HepG2 (cell line): ENCODE results near the gene FXR2. TPM values are rescaled to one million over a fixed set of nuclear protein-coding genes. Genes with fewer than 3 reads are reported as not detected.
A peak's percentile ranks its signal among the peaks of the same experiment; 100 is the strongest.

Experiments used
- BRCA1 ChIP-seq: sonication (generic); formaldehyde crosslinking; IDR thresholded peaks from 2 replicates; pipeline ENCODE4 v1.4.0; 2020; ENCODE audit warnings: missing genetic modification reagents
- DNMT3B ChIP-seq: conservative IDR thresholded peaks from 2 replicates; pipeline ENCODE4 v1.6.1; 2016; ENCODE audit warnings: missing biosample characterization, control low read depth
- ELF1 ChIP-seq: sonication (generic); formaldehyde crosslinking; IDR thresholded peaks from 2 replicates; pipeline ENCODE4 v1.4.0; 2020; ENCODE audit warnings: missing genetic modification reagents
- HIVEP1 ChIP-seq: sonication (generic); formaldehyde crosslinking; IDR thresholded peaks from 2 replicates; pipeline ENCODE4 v1.4.0; 2020; ENCODE audit warnings: mild to moderate bottlenecking, missing genetic modification reagents
- MEIS2 ChIP-seq: sonication (generic); formaldehyde crosslinking; IDR thresholded peaks from 2 replicates; pipeline ENCODE4 v1.9.0; 2021; ENCODE audit warnings: mild to moderate bottlenecking, missing genetic modification reagents
- MXD1 ChIP-seq: sonication (generic); formaldehyde crosslinking; IDR thresholded peaks from 2 replicates; pipeline ENCODE4 v1.4.0; 2020; ENCODE audit warnings: mild to moderate bottlenecking, missing genetic modification reagents
- PHF20 ChIP-seq: sonication (generic); formaldehyde crosslinking; IDR thresholded peaks from 2 replicates; pipeline ENCODE4 v1.5.0; 2020; ENCODE audit warnings: mild to moderate bottlenecking, missing genetic modification reagents
- PHF8 ChIP-seq: sonication (generic); formaldehyde crosslinking; IDR thresholded peaks from 2 replicates; pipeline ENCODE4 v1.5.0; 2020; ENCODE audit warnings: missing genetic modification reagents
- SRY ChIP-seq: sonication (generic); formaldehyde crosslinking; IDR thresholded peaks from 2 replicates; pipeline ENCODE4 v1.8.0; 2022; ENCODE audit warnings: mild to moderate bottlenecking, missing genetic modification reagents
- ZFP41 ChIP-seq: sonication (generic); formaldehyde crosslinking; IDR thresholded peaks from 2 replicates; pipeline ENCODE4 v1.4.0; 2020; ENCODE audit warnings: mild to moderate bottlenecking, missing genetic modification reagents, borderline replicate concordance
- ZMYM2 ChIP-seq: sonication (generic); formaldehyde crosslinking; IDR thresholded peaks from 2 replicates; pipeline ENCODE4 v1.8.0; 2022; ENCODE audit warnings: mild to moderate bottlenecking, missing genetic modification reagents
- ZNF138 ChIP-seq: sonication (generic); formaldehyde crosslinking; IDR thresholded peaks from 2 replicates; pipeline ENCODE4 v1.5.0; 2020; ENCODE audit warnings: mild to moderate bottlenecking, low read depth, missing genetic modification reagents
- ZNF296 ChIP-seq: sonication (generic); formaldehyde crosslinking; conservative IDR thresholded peaks from 2 replicates; pipeline ENCODE4 v1.5.0; 2020; ENCODE audit warnings: mild to moderate bottlenecking, missing genetic modification reagents
- ZNF775 ChIP-seq: sonication (generic); formaldehyde crosslinking; IDR thresholded peaks from 2 replicates; pipeline ENCODE4 v1.4.0; 2020; ENCODE audit warnings: missing genetic modification reagents, mild to moderate bottlenecking, moderate library complexity, borderline replicate concordance
- ZNF891 ChIP-seq: sonication (generic); formaldehyde crosslinking; IDR thresholded peaks from 2 replicates; pipeline ENCODE4 v1.5.0; 2020; ENCODE audit warnings: mild to moderate bottlenecking, missing genetic modification reagents
- polyA plus RNA-seq, 8 experiments: library from polyadenylated mRNA; depleted of rRNA in 3 of 8; stranded (reverse) in 7 of 8; unstranded in 1 of 8; fragments of >200 nt; fragmentation: Illumina TruSeq in 4 of 8; extraction: Trizol in 4 of 8; gene quantifications; 2 replicates each; pipeline versions ENCODE4 v1.2.1 to v1.2.3, GENCODE V29; 2011 to 2016; ENCODE audit warnings: low read depth in 4 of 8, missing spikeins in 1 of 8, mixed read lengths in 1 of 8; ENCODE audit not compliant: insufficient read depth in 1 of 8
- total RNA-seq, 5 experiments: library from RNA; depleted of rRNA; stranded (reverse); fragments of >200 nt; fragmentation: Illumina TruSeq; extraction: Trizol; gene quantifications; 2 replicates each; pipeline ENCODE4 v1.2.3, GENCODE V29; 2016; ENCODE audit warnings: low read depth in 1 of 5
- TF ChIP-seq, protein P1 (sequence below): IDR thresholded peaks from 2 replicates; pipeline ENCODE4 v1.6.1; 2016
- TF ChIP-seq, protein P2 (sequence below), 2 experiments: fragments of 450-650 bp in 1 of 2; sonication (generic) in 1 of 2; formaldehyde crosslinking; IDR thresholded peaks; 2 replicates each; pipeline versions ENCODE4 v1.5.0 to v1.8.0; 2020 to 2022; ENCODE audit warnings: mild to moderate bottlenecking in 1 of 2, missing genetic modification reagents in 1 of 2
- TF ChIP-seq, protein P3 (sequence below): sonication (generic); formaldehyde crosslinking; IDR thresholded peaks from 2 replicates; pipeline ENCODE4 v1.5.0; 2020; ENCODE audit warnings: mild to moderate bottlenecking, missing genetic modification reagents
- TF ChIP-seq, protein P4 (sequence below): sonication (generic); formaldehyde crosslinking; IDR thresholded peaks from 2 replicates; pipeline ENCODE4 v1.8.1; 2023; ENCODE audit warnings: mild to moderate bottlenecking, missing genetic modification reagents
- TF ChIP-seq, protein P5 (sequence below): sonication (generic); formaldehyde crosslinking; IDR thresholded peaks from 2 replicates; pipeline ENCODE4 v1.4.0; 2020; ENCODE audit warnings: missing genetic modification reagents

The FXR2 gene
- total and polyA plus RNA-seq, 2 of the 13 experiments (the other 11 are each of a cell fraction or from before 2014, with no cell fraction given) = 20.9 to 24.4 TPM

GRCh38 chr17:7627250-7628121 lies 12.8 kb upstream of the FXR2 start, which contains the start of gene SAT2 (continued):
- TF ChIP-seq HIVEP1 (CRISPR knock-in tag) (peak; percentile 76), DNMT3B (0 out of 2 replicates have a peak, but pooled peaks have one; percentile 14), ZMYM2 (CRISPR knock-in tag) (no peak), MEIS2 (CRISPR knock-in tag) (peak; percentile 68; the same call in 1 of the 2 replicates), ELF1 (CRISPR knock-in tag) (no peak), PHF20 (CRISPR knock-in tag) (no peak), PHF8 (CRISPR knock-in tag) (peak; percentile 90), SRY (CRISPR knock-in tag) (no peak), ZNF296 (no peak), ZNF891 (CRISPR knock-in tag) (no peak), ZNF138 (CRISPR knock-in tag) (no peak), BRCA1 (CRISPR knock-in tag) (peak; percentile 69; the same call in 1 of the 2 replicates), ZNF775 (CRISPR knock-in tag) (no peak), ZFP41 (CRISPR knock-in tag) (no peak), MXD1 (CRISPR knock-in tag) (peak; percentile 53; the same call in 1 of the 2 replicates)
- TF ChIP-seq, protein P1, sequence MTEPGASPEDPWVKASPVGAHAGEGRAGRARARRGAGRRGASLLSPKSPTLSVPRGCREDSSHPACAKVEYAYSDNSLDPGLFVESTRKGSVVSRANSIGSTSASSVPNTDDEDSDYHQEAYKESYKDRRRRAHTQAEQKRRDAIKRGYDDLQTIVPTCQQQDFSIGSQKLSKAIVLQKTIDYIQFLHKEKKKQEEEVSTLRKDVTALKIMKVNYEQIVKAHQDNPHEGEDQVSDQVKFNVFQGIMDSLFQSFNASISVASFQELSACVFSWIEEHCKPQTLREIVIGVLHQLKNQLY (CRISPR knock-in tag) = no peak
- TF ChIP-seq, protein P2, sequence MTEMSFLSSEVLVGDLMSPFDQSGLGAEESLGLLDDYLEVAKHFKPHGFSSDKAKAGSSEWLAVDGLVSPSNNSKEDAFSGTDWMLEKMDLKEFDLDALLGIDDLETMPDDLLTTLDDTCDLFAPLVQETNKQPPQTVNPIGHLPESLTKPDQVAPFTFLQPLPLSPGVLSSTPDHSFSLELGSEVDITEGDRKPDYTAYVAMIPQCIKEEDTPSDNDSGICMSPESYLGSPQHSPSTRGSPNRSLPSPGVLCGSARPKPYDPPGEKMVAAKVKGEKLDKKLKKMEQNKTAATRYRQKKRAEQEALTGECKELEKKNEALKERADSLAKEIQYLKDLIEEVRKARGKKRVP (CRISPR knock-in tag; IDR thresholded peaks at IDR 0.05) = no peak
- TF ChIP-seq, protein P3, sequence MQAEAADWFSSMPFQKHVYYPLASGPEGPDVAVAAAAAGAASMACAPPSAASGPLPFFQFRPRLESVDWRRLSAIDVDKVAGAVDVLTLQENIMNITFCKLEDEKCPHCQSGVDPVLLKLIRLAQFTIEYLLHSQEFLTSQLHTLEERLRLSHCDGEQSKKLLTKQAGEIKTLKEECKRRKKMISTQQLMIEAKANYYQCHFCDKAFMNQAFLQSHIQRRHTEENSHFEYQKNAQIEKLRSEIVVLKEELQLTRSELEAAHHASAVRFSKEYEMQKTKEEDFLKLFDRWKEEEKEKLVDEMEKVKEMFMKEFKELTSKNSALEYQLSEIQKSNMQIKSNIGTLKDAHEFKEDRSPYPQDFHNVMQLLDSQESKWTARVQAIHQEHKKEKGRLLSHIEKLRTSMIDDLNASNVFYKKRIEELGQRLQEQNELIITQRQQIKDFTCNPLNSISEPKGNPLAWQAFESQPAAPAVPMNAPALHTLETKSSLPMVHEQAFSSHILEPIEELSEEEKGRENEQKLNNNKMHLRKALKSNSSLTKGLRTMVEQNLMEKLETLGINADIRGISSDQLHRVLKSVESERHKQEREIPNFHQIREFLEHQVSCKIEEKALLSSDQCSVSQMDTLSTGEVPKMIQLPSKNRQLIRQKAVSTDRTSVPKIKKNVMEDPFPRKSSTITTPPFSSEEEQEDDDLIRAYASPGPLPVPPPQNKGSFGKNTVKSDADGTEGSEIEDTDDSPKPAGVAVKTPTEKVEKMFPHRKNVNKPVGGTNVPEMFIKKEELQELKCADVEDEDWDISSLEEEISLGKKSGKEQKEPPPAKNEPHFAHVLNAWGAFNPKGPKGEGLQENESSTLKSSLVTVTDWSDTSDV = no peak
- TF ChIP-seq, protein P4, sequence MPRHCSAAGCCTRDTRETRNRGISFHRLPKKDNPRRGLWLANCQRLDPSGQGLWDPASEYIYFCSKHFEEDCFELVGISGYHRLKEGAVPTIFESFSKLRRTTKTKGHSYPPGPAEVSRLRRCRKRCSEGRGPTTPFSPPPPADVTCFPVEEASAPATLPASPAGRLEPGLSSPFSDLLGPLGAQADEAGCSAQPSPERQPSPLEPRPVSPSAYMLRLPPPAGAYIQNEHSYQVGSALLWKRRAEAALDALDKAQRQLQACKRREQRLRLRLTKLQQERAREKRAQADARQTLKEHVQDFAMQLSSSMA (CRISPR knock-in tag) = no peak
- TF ChIP-seq, protein P5, sequence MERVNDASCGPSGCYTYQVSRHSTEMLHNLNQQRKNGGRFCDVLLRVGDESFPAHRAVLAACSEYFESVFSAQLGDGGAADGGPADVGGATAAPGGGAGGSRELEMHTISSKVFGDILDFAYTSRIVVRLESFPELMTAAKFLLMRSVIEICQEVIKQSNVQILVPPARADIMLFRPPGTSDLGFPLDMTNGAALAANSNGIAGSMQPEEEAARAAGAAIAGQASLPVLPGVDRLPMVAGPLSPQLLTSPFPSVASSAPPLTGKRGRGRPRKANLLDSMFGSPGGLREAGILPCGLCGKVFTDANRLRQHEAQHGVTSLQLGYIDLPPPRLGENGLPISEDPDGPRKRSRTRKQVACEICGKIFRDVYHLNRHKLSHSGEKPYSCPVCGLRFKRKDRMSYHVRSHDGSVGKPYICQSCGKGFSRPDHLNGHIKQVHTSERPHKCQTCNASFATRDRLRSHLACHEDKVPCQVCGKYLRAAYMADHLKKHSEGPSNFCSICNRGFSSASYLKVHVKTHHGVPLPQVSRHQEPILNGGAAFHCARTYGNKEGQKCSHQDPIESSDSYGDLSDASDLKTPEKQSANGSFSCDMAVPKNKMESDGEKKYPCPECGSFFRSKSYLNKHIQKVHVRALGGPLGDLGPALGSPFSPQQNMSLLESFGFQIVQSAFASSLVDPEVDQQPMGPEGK (CRISPR knock-in tag) = peak; percentile 99
